HepG2 (cell line): ENCODE data around the gene UBR7. TPM values are rescaled to one million over a fixed set of nuclear protein-coding genes. Genes with fewer than 3 reads are reported as not detected.

Experiments
- FLYWCH1 ChIP-seq: sonication (generic); formaldehyde crosslinking; IDR thresholded peaks from 2 replicates; pipeline ENCODE4 v1.8.1; 2023; ENCODE audit warnings: mild to moderate bottlenecking, missing genetic modification reagents
- HNRNPK ChIP-seq: fragments of 200-400 bp; formaldehyde crosslinking; IDR thresholded peaks from 2 replicates; pipeline ENCODE4 v1.6.1; 2018; ENCODE audit warnings: low read length, low read depth, moderate library complexity, mild to moderate bottlenecking; ENCODE audit not compliant: poor library complexity, severe bottlenecking
- HOXA7 ChIP-seq: sonication (generic); formaldehyde crosslinking; IDR thresholded peaks from 2 replicates; pipeline ENCODE4 v1.8.1; 2022; ENCODE audit warnings: mild to moderate bottlenecking, missing genetic modification reagents, moderate library complexity
- JARID2 ChIP-seq: sonication (generic); formaldehyde crosslinking; IDR thresholded peaks from 2 replicates; pipeline ENCODE4 v1.8.1; 2023; ENCODE audit warnings: missing genetic modification reagents, inconsistent platforms; ENCODE audit not compliant: insufficient replicate concordance
- KDM5B ChIP-seq: sonication (generic); formaldehyde crosslinking; IDR thresholded peaks from 2 replicates; pipeline ENCODE4 v1.4.0; 2020; ENCODE audit warnings: missing genetic modification reagents, mild to moderate bottlenecking, borderline replicate concordance
- KLF6 ChIP-seq: IDR thresholded peaks from 2 replicates; pipeline ENCODE4 v1.8.0; 2016; ENCODE audit warnings: missing biosample characterization, missing genetic modification reagents
- PAWR ChIP-seq: sonication (generic); formaldehyde crosslinking; IDR thresholded peaks from 2 replicates; pipeline ENCODE4 v1.4.0; 2020; ENCODE audit warnings: missing genetic modification reagents, mild to moderate bottlenecking, borderline replicate concordance
- SMC3 ChIP-seq: IDR thresholded peaks from 2 replicates; pipeline ENCODE4 v1.6.1; 2011; ENCODE audit warnings: low read length, improper control_type of control experiment
- SOX6 ChIP-seq, 2 experiments: fragments of 450-650 bp in 1 of 2; sonication (generic) in 1 of 2; formaldehyde crosslinking in 1 of 2; IDR thresholded peaks; 2 replicates each; pipeline versions ENCODE4 v1.4.0 to v1.6.1; 2017 to 2020; ENCODE audit warnings: antibody characterized with exemption in 1 of 2, mild to moderate bottlenecking in 1 of 2, missing genetic modification reagents in 1 of 2
- ZFX ChIP-seq: sonication (generic); formaldehyde crosslinking; IDR thresholded peaks from 2 replicates; pipeline ENCODE4 v1.4.0; 2020; ENCODE audit warnings: mild to moderate bottlenecking, low read depth, missing genetic modification reagents, moderate library complexity
- ZFY ChIP-seq: sonication (generic); formaldehyde crosslinking; IDR thresholded peaks from 2 replicates; pipeline ENCODE4 v1.4.0; 2020; ENCODE audit warnings: missing genetic modification reagents
- ZMYM3 ChIP-seq: sonication (generic); formaldehyde crosslinking; IDR thresholded peaks from 2 replicates; pipeline ENCODE4 v1.5.1; 2020; ENCODE audit warnings: mild to moderate bottlenecking, missing genetic modification reagents
- ZNF143 ChIP-seq: sonication (generic); formaldehyde crosslinking; IDR thresholded peaks from 2 replicates; pipeline ENCODE4 v1.4.0; 2020; ENCODE audit warnings: missing genetic modification reagents
- ZNF232 ChIP-seq: sonication (generic); formaldehyde crosslinking; IDR thresholded peaks from 2 replicates; pipeline ENCODE4 v1.4.0; 2020; ENCODE audit warnings: missing genetic modification reagents, borderline replicate concordance
- ZNF329 ChIP-seq: sonication (generic); formaldehyde crosslinking; IDR thresholded peaks from 2 replicates; pipeline ENCODE4 v1.9.0; 2021; ENCODE audit warnings: low read depth, mild to moderate bottlenecking, missing genetic modification reagents
- ZNF451 ChIP-seq: sonication (generic); formaldehyde crosslinking; IDR thresholded peaks from 2 replicates; pipeline ENCODE4 v1.5.0; 2020; ENCODE audit warnings: mild to moderate bottlenecking, missing genetic modification reagents
- ZNF567 ChIP-seq: sonication (generic); formaldehyde crosslinking; IDR thresholded peaks from 2 replicates; pipeline ENCODE4 v1.8.1; 2023; ENCODE audit warnings: mild to moderate bottlenecking, missing genetic modification reagents, borderline replicate concordance
- ZNF674 ChIP-seq: sonication (generic); formaldehyde crosslinking; IDR thresholded peaks from 2 replicates; pipeline ENCODE4 v1.5.0; 2020; ENCODE audit warnings: low read depth, mild to moderate bottlenecking, missing genetic modification reagents
- ZNF782 ChIP-seq: sonication (generic); formaldehyde crosslinking; IDR thresholded peaks from 2 replicates; pipeline ENCODE4 v1.4.0; 2020; ENCODE audit warnings: missing genetic modification reagents, mild to moderate bottlenecking, borderline replicate concordance
- ZNF891 ChIP-seq: sonication (generic); formaldehyde crosslinking; IDR thresholded peaks from 2 replicates; pipeline ENCODE4 v1.5.0; 2020; ENCODE audit warnings: mild to moderate bottlenecking, missing genetic modification reagents
- polyA plus RNA-seq, 8 experiments: library from polyadenylated mRNA; depleted of rRNA in 3 of 8; stranded (reverse) in 7 of 8; unstranded in 1 of 8; fragments of >200 nt; fragmentation: Illumina TruSeq in 4 of 8; extraction: Trizol in 4 of 8; gene quantifications; 2 replicates each; pipeline versions ENCODE4 v1.2.1 to v1.2.3, GENCODE V29; 2011 to 2016; ENCODE audit warnings: low read depth in 4 of 8, missing spikeins in 1 of 8, mixed read lengths in 1 of 8; ENCODE audit not compliant: insufficient read depth in 1 of 8
- total RNA-seq, 5 experiments: library from RNA; depleted of rRNA; stranded (reverse); fragments of >200 nt; fragmentation: Illumina TruSeq; extraction: Trizol; gene quantifications; 2 replicates each; pipeline ENCODE4 v1.2.3, GENCODE V29; 2016; ENCODE audit warnings: low read depth in 1 of 5
- TF ChIP-seq, protein P1 (sequence below): sonication (generic); formaldehyde crosslinking; IDR thresholded peaks from 2 replicates; pipeline ENCODE4 v1.8.1; 2023; ENCODE audit warnings: mild to moderate bottlenecking, inconsistent platforms, moderate library complexity, missing genetic modification reagents, borderline replicate concordance
- TF ChIP-seq, protein P2 (sequence below): sonication (generic); formaldehyde crosslinking; IDR thresholded peaks from 2 replicates; pipeline ENCODE4 v1.5.0; 2020; ENCODE audit warnings: missing genetic modification reagents
- TF ChIP-seq, protein P3 (sequence below): sonication (generic); formaldehyde crosslinking; IDR thresholded peaks from 2 replicates; pipeline ENCODE4 v1.8.1; 2023; ENCODE audit warnings: mild to moderate bottlenecking, moderate library complexity, missing genetic modification reagents
- TF ChIP-seq, protein P4 (sequence below): sonication (generic); formaldehyde crosslinking; IDR thresholded peaks from 2 replicates; pipeline ENCODE4 v1.4.0; 2020; ENCODE audit warnings: missing genetic modification reagents

The UBR7 gene
- total and polyA plus RNA-seq, 2 of the 13 experiments (the other 11 are each of a cell fraction or from before 2014, with no cell fraction given), result 11.0 to 19.7 TPM

DNA sequence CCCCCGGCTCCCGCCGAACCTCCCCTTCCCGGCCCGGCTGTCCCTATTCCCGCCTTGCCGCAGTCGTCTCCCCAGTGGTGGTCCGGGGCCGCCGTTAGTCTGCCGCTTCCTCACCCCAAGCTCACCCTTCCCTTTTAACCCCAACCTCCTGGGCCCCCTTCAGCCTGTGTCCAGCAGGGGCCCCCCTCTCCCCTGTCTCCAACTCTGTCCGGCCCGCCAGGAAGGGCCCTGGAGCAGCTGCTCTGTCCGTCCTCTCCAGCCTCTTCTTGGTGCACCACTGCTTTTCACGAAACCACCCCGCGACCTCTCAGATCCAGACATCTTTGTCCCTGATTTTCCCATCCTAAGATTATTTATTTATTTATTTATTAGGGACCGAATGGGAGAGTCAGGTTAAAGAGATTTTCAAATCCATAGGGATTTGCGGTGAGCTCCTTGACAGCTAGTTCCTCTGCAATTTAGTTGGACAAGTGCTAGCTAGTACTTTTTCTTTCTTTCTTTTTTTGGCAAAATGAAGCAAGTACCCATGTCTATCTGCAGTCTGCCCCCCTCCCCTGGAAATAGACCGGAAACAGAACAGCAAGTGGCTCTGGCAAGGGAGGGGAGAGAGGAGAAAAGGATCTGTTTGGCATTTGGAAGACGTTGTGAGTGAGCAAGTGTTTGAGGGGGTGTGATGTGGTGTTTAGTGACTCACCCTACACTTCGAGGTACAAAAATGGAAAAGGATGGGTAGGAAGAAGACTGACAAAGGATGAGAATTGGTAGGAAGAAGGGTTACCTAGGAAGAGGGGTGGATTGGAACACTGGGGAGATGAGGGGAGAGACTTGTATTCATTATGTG is 632 bp downstream of the UBR7 start (continued):
- TF ChIP-seq, protein P1, sequence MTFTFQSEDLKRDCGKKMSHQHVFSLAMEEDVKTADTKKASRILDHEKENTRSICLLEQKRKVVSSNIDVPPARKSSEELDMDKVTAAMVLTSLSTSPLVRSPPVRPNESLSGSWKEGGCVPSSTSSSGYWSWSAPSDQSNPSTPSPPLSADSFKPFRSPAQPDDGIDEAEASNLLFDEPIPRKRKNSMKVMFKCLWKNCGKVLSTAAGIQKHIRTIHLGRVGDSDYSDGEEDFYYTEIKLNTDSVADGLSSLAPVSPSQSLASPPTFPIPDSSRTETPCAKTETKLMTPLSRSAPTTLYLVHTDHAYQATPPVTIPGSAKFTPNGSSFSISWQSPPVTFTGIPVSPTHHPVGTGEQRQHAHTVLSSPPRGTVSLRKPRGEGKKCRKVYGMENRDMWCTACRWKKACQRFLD, result no peak
- peak; percentile 40; the same call in 1 of the 2 replicates for TF ChIP-seq ZFY (CRISPR knock-in tag)
- TF ChIP-seq ZNF451 (CRISPR knock-in tag), result no peak
- TF ChIP-seq, protein P2, sequence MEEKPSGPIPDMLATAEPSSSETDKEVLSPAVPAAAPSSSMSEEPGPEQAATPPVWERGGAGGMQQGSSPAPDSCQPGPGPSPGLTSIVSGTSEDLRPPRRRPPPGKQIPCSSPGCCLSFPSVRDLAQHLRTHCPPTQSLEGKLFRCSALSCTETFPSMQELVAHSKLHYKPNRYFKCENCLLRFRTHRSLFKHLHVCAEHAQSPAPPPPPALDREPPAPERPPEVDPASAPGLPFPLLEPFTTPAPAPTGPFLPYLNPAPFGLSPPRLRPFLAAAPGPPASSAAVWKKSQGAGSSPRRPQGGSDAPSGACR (CRISPR knock-in tag), result 0 out of 2 replicates have a peak, but pooled peaks have one; percentile 20
- TF ChIP-seq, protein P3, sequence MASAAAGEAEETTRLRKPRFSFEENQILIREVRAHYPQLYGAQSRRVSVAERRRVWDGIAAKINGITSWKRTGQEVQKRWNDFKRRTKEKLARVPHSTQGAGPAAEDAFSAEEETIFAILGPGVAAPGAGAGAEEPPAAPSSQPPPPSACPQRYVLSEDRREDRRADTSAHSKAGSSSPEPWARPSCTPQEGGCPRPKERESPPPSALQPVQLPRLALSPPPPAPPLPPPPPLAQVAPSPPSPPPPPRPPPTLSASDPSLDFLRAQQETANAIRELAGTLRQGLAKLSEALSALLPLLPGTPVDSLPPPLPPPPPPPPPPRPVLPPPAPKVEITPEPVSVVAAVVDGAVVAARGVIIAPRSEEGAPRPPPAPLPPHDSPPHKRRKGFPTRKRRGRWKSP (CRISPR knock-in tag), result no peak
- no peak for TF ChIP-seq ZNF674 (CRISPR knock-in tag)
- TF ChIP-seq ZNF232, result no peak
- no peak for TF ChIP-seq ZMYM3 (CRISPR knock-in tag)
- TF ChIP-seq ZNF143 (CRISPR knock-in tag), result no peak
- no peak for TF ChIP-seq FLYWCH1 (CRISPR knock-in tag)
- TF ChIP-seq PAWR, result no peak
- TF ChIP-seq, protein P4, sequence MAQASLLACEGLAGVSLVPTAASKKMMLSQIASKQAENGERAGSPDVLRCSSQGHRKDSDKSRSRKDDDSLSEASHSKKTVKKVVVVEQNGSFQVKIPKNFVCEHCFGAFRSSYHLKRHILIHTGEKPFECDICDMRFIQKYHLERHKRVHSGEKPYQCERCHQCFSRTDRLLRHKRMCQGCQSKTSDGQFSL (CRISPR knock-in tag), result 0 out of 2 replicates have a peak, but pooled peaks have one; percentile 14
- TF ChIP-seq SMC3, result no peak
- TF ChIP-seq ZNF329 (CRISPR knock-in tag), result 0 out of 2 replicates have a peak, but pooled peaks have one; percentile 2
- no peak; the same call in 1 of the 2 replicates for TF ChIP-seq ZNF567 (CRISPR knock-in tag)
- no peak for TF ChIP-seq ZNF782 (CRISPR knock-in tag)
- 0 out of 2 replicates have a peak, but pooled peaks have one; percentile 0 for TF ChIP-seq ZNF891 (CRISPR knock-in tag)
- 0 out of 2 replicates have a peak, but pooled peaks have one; percentile 19 for TF ChIP-seq KLF6 (CRISPR knock-in tag)
- peak; percentile 8 for TF ChIP-seq JARID2 (CRISPR knock-in tag)
- no peak for TF ChIP-seq HOXA7 (CRISPR knock-in tag)
- TF ChIP-seq SOX6 (IDR thresholded peaks at IDR 0.05), result no peak
- 0 out of 2 replicates have a peak, but pooled peaks have one; percentile 5 for TF ChIP-seq SOX6 (CRISPR knock-in tag; IDR thresholded peaks at IDR 0.05)
- TF ChIP-seq KDM5B (CRISPR knock-in tag), result peak; percentile 14; the same call in 1 of the 2 replicates
- TF ChIP-seq ZFX (CRISPR knock-in tag), result peak; percentile 74; the same call in 1 of the 2 replicates
- peak; percentile 5 for TF ChIP-seq HNRNPK
